Neural progenitor cell (in vitro differentiated cells): ENCODE results near the gene MINDY1. TPM values are rescaled to one million over a fixed set of nuclear protein-coding genes. Genes with fewer than 3 reads are reported as not detected.

Experiments used
- DNase-seq: peaks from one replicate; pipeline ENCODE4 v3.0.0-alpha.2; 2016; ENCODE audit warnings: low spot score
- H2AFZ ChIP-seq: fragments of 200-600 bp; sonication (generic); replicated peaks from 2 replicates; pipeline ENCODE4 v1.6.1; 2016; ENCODE audit warnings: antibody characterized with exemption
- H3F3A ChIP-seq: fragments of 200-600 bp; sonication (generic); 2 replicates; pipeline ENCODE4 v1.6.1; 2016; ENCODE audit warnings: antibody characterized with exemption, low read depth
- H3K27ac ChIP-seq: fragments of 200-600 bp; sonication (generic); 2 replicates; pipeline ENCODE4 v1.5.1; 2016; ENCODE audit warnings: mild to moderate bottlenecking
- H3K27me3 ChIP-seq: fragments of 200-600 bp; sonication (generic); 2 replicates; pipeline ENCODE4 v1.6.1; 2016; ENCODE audit warnings: mild to moderate bottlenecking, moderate library complexity
- H3K36me3 ChIP-seq: fragments of 200-600 bp; sonication (generic); 2 replicates; pipeline ENCODE4 v1.5.1; 2016
- H3K4me1 ChIP-seq: fragments of 200-600 bp; sonication (generic); 2 replicates; pipeline ENCODE4 v1.6.1; 2016; ENCODE audit warnings: mixed run types
- H3K4me2 ChIP-seq: fragments of 200-600 bp; sonication (generic); 2 replicates; pipeline ENCODE4 v1.6.1; 2016
- H3K4me3 ChIP-seq: fragments of 200-600 bp; sonication (generic); 2 replicates; pipeline ENCODE4 v1.5.1; 2016
- H3K79me2 ChIP-seq: fragments of 200-600 bp; sonication (generic); 2 replicates; pipeline ENCODE4 v1.6.1; 2016; ENCODE audit warnings: low read depth
- H3K9ac ChIP-seq: fragments of 200-600 bp; sonication (generic); 2 replicates; pipeline ENCODE4 v1.6.1; 2016
- H3K9me3 ChIP-seq: fragments of 200-600 bp; sonication (generic); 2 replicates; pipeline ENCODE4 v1.5.1; 2016; ENCODE audit warnings: low read depth
- H4K20me1 ChIP-seq: fragments of 200-600 bp; sonication (generic); 2 replicates; pipeline ENCODE4 v1.6.1; 2016; ENCODE audit warnings: low read depth
- H3K27ac Mint-ChIP-seq: 3 replicates; pipeline ENCODE4 v1.8.0; 2021; ENCODE audit warnings: mixed read lengths
- H3K27me3 Mint-ChIP-seq: 2 replicates; pipeline ENCODE4 v1.8.0; 2022; ENCODE audit warnings: low read depth, mild to moderate bottlenecking, inconsistent platforms, moderate library complexity, mixed read lengths; ENCODE audit not compliant: insufficient read depth
- H3K36me3 Mint-ChIP-seq: 3 replicates; pipeline ENCODE4 v1.8.0; 2021; ENCODE audit warnings: mixed read lengths
- H3K4me1 Mint-ChIP-seq: 3 replicates; pipeline ENCODE4 v1.8.0; 2021; ENCODE audit warnings: mixed read lengths
- H3K4me3 Mint-ChIP-seq: 3 replicates; pipeline ENCODE4 v1.8.0; 2021; ENCODE audit warnings: mild to moderate bottlenecking, moderate library complexity, mixed read lengths
- H3K9me3 Mint-ChIP-seq: 3 replicates; pipeline ENCODE4 v1.8.0; 2020; ENCODE audit warnings: mixed read lengths
- EZH2 ChIP-seq: fragments of 200-600 bp; sonication (generic); IDR thresholded peaks from 2 replicates; pipeline ENCODE4 v1.6.1; 2017; ENCODE audit warnings: antibody characterized with exemption, mild to moderate bottlenecking, moderate library complexity
- EZH2phosphoT487 ChIP-seq: fragments of 200-600 bp; sonication (generic); IDR thresholded peaks from 2 replicates; pipeline ENCODE4 v1.6.1; 2017; ENCODE audit warnings: antibody characterized with exemption
- total RNA-seq: library from RNA; depleted of rRNA; stranded (reverse); fragments of >200 nt; gene quantifications from 2 replicates; pipeline ENCODE4 v1.2.3, GENCODE V29; 2015; ENCODE audit warnings: low replicate concordance
- TF ChIP-seq, protein P1 (sequence below): fragments of 200-600 bp; sonication (generic); IDR thresholded peaks from 2 replicates; pipeline ENCODE4 v1.5.1; 2017; ENCODE audit warnings: antibody characterized with exemption, mild to moderate bottlenecking

MINDY1 gene
- total RNA-seq, 1 donor from 2014 or later, result 8.5 TPM

GRCh38 chr1:150972417-150972940, 34.2 kb downstream of the MINDY1 start:
- Mint-ChIP-seq H3K36me3 (peaks cover 14% of the 10 kb centered on the region), H3K9me3 (no peaks in the 10 kb centered on the region), H3K27me3 (peaks cover 5% of the 10 kb centered on the region), H3K4me1 (peaks cover 42% of the 10 kb centered on the region), H3K27ac (peak overlapping the region; percentile 62), H3K4me3 (peak overlapping the region; percentile 90)
- H3F3A ChIP-seq, result peaks cover 42% of the 10 kb centered on the region
- peak overlapping the region; percentile 97 for H3K4me2 ChIP-seq
- H3K27me3 ChIP-seq, result peaks cover 11% of the 10 kb centered on the region
- no peaks in the 10 kb centered on the region for H3K9me3 ChIP-seq
- H3K36me3 ChIP-seq, result no peaks in the 10 kb centered on the region
- peak overlapping the region; percentile 95 for H3K4me3 ChIP-seq
- DNase-seq, result no peak
- H3K9ac ChIP-seq, result peak overlapping the region; percentile 30
- peak overlapping the region; percentile 14 for H3K27ac ChIP-seq
- H2AFZ ChIP-seq, result no peak overlapping the region
- H3K4me1 ChIP-seq, result peaks cover 41% of the 10 kb centered on the region
- H4K20me1 ChIP-seq, result peaks cover 56% of the 10 kb centered on the region
- peaks cover 75% of the 10 kb centered on the region for H3K79me2 ChIP-seq
- TF ChIP-seq EZH2 (no peak), EZH2phosphoT487 (no peak)
- TF ChIP-seq, protein P1, sequence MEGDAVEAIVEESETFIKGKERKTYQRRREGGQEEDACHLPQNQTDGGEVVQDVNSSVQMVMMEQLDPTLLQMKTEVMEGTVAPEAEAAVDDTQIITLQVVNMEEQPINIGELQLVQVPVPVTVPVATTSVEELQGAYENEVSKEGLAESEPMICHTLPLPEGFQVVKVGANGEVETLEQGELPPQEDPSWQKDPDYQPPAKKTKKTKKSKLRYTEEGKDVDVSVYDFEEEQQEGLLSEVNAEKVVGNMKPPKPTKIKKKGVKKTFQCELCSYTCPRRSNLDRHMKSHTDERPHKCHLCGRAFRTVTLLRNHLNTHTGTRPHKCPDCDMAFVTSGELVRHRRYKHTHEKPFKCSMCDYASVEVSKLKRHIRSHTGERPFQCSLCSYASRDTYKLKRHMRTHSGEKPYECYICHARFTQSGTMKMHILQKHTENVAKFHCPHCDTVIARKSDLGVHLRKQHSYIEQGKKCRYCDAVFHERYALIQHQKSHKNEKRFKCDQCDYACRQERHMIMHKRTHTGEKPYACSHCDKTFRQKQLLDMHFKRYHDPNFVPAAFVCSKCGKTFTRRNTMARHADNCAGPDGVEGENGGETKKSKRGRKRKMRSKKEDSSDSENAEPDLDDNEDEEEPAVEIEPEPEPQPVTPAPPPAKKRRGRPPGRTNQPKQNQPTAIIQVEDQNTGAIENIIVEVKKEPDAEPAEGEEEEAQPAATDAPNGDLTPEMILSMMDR, result no peak

DNA sequence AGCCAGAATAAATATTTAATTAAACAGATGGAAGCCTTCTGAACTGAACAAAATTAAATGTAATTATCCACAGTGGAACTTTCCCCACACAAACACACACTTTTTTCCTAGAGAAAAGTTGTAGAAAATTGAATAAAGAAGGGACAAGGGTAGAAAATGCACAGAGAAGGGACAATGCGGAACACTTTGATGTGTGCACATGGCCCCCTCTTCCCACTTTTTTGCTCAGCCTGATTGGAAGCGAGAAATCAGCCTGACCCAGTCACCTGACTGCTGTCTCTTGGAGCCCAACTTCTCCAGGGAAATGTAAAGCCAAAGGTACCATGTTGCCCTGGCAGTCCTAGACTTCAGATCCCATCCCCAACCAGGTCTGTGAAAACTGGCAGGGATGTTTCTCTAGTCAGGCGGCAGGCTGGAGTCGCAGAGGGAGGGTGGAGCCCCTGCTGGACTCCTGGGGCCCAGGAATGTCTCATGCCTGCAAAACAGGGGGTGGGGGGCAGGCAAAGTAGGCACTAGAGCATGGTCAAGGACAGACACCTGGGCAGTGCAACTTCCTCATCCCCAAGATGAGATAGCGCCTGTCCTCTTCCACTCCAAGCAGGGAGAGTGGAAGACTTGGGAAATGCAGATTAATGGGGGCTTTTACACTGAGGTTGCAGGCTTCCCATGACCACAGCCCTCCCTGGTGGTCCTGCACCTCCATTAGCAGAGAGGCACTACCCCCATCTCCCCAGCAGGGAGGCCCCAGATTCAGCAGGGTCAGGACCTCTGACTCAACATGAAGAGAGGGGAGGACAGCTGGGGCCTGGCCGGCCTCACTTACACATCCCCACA, 34.9 kb downstream of the MINDY1 start:
- Histone ChIP-seq H3K4me1 (peaks cover 34% of the 10 kb centered on the region), H3K4me2 (peak overlapping the region; percentile 97), H3K9me3 (no peaks in the 10 kb centered on the region), H3K27me3 (peaks cover 11% of the 10 kb centered on the region), H3F3A (peaks cover 37% of the 10 kb centered on the region), H3K9ac (peak overlapping the region; percentile 30), H3K36me3 (no peaks in the 10 kb centered on the region), H3K79me2 (peaks cover 75% of the 10 kb centered on the region), H2AFZ (no peak overlapping the region), H3K4me3 (peak overlapping the region; percentile 95), H3K27ac (peak overlapping the region; percentile 35), H4K20me1 (peaks cover 61% of the 10 kb centered on the region)
- Mint-ChIP-seq H3K27ac (peak overlapping the region; percentile 87), H3K9me3 (no peaks in the 10 kb centered on the region), H3K4me3 (peak overlapping the region; percentile 90), H3K36me3 (peaks cover 21% of the 10 kb centered on the region), H3K27me3 (peaks cover 5% of the 10 kb centered on the region), H3K4me1 (peaks cover 41% of the 10 kb centered on the region)
- no peak for TF ChIP-seq EZH2phosphoT487
- no peak for TF ChIP-seq EZH2
- TF ChIP-seq, protein P1, result no peak
- peak; percentile 58 for DNase-seq

DNA sequence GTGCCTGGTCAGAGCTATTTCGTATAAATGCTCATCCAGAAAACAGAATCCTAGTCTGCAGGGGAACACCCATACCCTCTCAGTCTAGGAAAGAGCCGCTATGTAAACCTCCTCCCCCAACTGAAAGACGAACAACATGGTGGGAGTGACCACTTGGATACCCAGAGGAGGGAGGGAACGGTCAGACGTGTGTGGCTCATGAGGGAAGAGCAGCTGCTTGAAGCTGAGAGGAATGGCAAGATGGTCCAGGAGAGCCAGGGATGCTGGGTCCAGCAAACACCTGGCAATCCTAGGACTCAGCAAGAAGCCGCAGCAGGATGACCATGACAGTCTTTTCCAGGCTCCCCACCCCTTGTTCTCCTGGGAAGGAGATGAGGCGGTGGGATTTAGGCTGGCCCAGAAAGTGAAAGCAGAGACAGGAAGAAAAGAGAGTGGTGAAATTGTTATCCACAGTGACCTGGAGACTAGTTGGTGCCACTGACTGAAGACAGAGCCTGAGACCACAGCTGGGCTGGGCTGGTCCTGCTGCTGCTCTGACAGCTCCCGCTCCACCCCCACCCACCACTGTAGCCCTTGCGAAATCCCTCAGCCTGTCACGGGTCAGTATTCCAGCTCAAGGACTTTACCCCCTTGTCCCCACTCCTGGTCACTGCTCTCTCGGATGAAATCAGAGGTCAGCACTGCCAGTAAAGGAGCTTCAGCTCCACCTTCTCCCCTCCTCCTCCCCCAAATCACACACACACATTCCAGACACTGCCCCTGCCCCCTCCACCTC, 35.7 kb downstream of the MINDY1 start:
- Mint-ChIP-seq H3K4me3 (peak overlapping the region; percentile 90), H3K36me3 (peaks cover 28% of the 10 kb centered on the region), H3K4me1 (peaks cover 38% of the 10 kb centered on the region), H3K9me3 (no peaks in the 10 kb centered on the region), H3K27me3 (peaks cover 5% of the 10 kb centered on the region), H3K27ac (peak overlapping the region; percentile 87)
- H3K79me2 ChIP-seq, result peaks cover 75% of the 10 kb centered on the region
- peaks cover 33% of the 10 kb centered on the region for H3F3A ChIP-seq
- peaks cover 8% of the 10 kb centered on the region for H3K27me3 ChIP-seq
- H3K9ac ChIP-seq, result no peak overlapping the region
- peak overlapping the region; percentile 95 for H3K4me3 ChIP-seq
- no peak overlapping the region for H2AFZ ChIP-seq
- H3K36me3 ChIP-seq, result no peaks in the 10 kb centered on the region
- TF ChIP-seq, protein P1, result no peak
- no peak for TF ChIP-seq EZH2phosphoT487
- no peak for TF ChIP-seq EZH2
- peaks cover 33% of the 10 kb centered on the region for H3K4me1 ChIP-seq
- H4K20me1 ChIP-seq, result peaks cover 67% of the 10 kb centered on the region
- peak; percentile 60 for DNase-seq
- H3K4me2 ChIP-seq, result peak overlapping the region; percentile 97
- peak overlapping the region; percentile 35 for H3K27ac ChIP-seq
- H3K9me3 ChIP-seq, result no peaks in the 10 kb centered on the region
